Naive B cell (primary cell): Measurements from ENCODE around the gene FRY. TPM values are rescaled to one million over a fixed set of nuclear protein-coding genes. Genes with fewer than 3 reads are reported as not detected.
"Not testable (repeated sequence)": the region's sequence is repeated elsewhere in the genome, so short reads cannot be mapped to it uniquely, and the experiment has no call there.

Experiments
- ATAC-seq, 2 donors: fragments of 150-1000 bp; cut with Tn5 transposase; 2 replicates each; pipeline ENCODE4 v1.10.0; 2021; ENCODE audit warnings: low read depth in 2 of 2, mild to moderate bottlenecking in 2 of 2, moderate library complexity in 2 of 2
- DNase-seq: peaks from one replicate; pipeline ENCODE4 v3.0.0; 2022
- H3K27ac Mint-ChIP-seq, 6 donors: one replicate each; pipeline ENCODE4 v1.8.0; 2020 to 2022; ENCODE audit warnings: mild to moderate bottlenecking in 6 of 6, mixed read lengths in 6 of 6, moderate library complexity in 5 of 6, inconsistent platforms in 2 of 6
- H3K27me3 Mint-ChIP-seq, 3 donors: one replicate each; pipeline ENCODE4 v1.8.0; 2021 to 2022; ENCODE audit warnings: mixed read lengths in 3 of 3, mild to moderate bottlenecking in 1 of 3
- H3K36me3 Mint-ChIP-seq, 2 donors: one replicate each; pipeline ENCODE4 v1.8.0; 2020 to 2022; ENCODE audit warnings: mixed read lengths in 2 of 2, inconsistent platforms in 1 of 2, mild to moderate bottlenecking in 1 of 2
- H3K4me1 Mint-ChIP-seq, 3 donors: one replicate each; pipeline ENCODE4 v1.8.0; 2020 to 2022; ENCODE audit warnings: mixed read lengths in 3 of 3, inconsistent platforms in 1 of 3, mild to moderate bottlenecking in 1 of 3, moderate library complexity in 1 of 3
- H3K4me3 Mint-ChIP-seq, 8 donors: one replicate each; pipeline ENCODE4 v1.8.0; 2020 to 2022; ENCODE audit warnings: mild to moderate bottlenecking in 8 of 8, mixed read lengths in 8 of 8, moderate library complexity in 8 of 8, inconsistent platforms in 2 of 8
- H3K9me3 Mint-ChIP-seq, 7 donors: one replicate each; pipeline ENCODE4 v1.8.0; 2020 to 2022; ENCODE audit warnings: mixed read lengths in 7 of 7, mild to moderate bottlenecking in 5 of 7, inconsistent platforms in 2 of 7, moderate library complexity in 1 of 7
- polyA plus RNA-seq, 6 donors: library from polyadenylated mRNA; unstranded; fragments of 300-500 nt; fragmentation: Illumina TruSeq; gene quantifications; one replicate each; pipeline ENCODE4 v1.2.3, GENCODE V29; 2021; ENCODE audit warnings: low read depth in 6 of 6

The FRY gene
- 1 to 10 TPM in 3 of 6 donors, under 1 TPM in 3; 0.33 to 1.4 (median 0.86) TPM for polyA plus RNA-seq

DNA sequence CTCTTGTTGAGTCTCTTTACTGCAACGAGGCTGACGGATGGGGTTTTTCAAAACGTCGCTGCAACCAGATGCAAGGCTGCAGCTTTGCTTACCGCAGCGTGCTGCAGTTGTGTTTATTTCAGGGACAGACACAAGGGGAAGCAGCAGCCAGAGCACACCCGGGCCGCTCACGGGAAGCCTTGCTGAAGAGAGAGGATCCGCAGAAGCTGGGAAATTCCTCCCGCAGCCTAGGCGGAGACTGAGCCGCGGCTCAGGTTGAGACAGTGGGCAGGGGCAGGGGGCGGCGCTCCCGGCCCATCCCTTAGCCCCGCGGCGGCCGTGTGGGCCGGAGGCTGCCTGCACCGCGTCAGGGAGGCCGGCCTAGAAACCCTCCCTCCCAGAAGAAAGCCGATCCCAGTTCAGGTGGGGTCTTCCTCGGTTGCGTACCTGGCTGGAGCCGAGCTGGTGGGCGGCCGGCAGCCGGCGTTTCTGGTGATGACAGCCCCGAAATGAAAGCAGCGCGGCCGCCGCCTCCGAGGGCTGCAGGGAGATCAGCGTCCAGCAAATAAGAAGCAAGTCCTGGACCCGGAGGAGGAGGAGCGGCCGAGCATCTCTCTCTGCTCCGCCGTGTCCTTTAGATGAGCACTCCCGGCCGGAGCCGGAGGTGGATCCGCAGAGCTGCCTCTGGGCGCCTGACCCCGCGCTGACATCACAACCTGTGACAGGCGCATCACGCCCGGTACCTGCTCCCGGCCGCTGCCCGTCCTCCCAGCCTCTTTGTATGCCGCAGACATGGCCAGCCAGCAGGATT, at the start of gene FRY:
Gene FRY (plus strand): TSS at position 750 of the 790 bp plus-strand sequence. CDS start 22 bp downstream, at position 772.
- peak within 1 kb of the TSS; percentile 54 to 90 (median 74) for H3K27ac Mint-ChIP-seq
- H3K4me3 Mint-ChIP-seq: peak within 1 kb of the TSS; percentile 78 to 97 (median 94)
- DNase-seq: peak; percentile 41
- peak; percentile 83 to 85 for ATAC-seq
- peaks cover 13 to 22% (median 13%) of the 10 kb centered on the region in 3 donors for H3K4me1 Mint-ChIP-seq
- H3K36me3 Mint-ChIP-seq: no peaks in the 10 kb centered on the region
- peaks cover 5 to 12% (median 5%) of the 10 kb centered on the region in 3 donors for H3K27me3 Mint-ChIP-seq
- H3K9me3 Mint-ChIP-seq: no peaks in the 10 kb centered on the region

DNA sequence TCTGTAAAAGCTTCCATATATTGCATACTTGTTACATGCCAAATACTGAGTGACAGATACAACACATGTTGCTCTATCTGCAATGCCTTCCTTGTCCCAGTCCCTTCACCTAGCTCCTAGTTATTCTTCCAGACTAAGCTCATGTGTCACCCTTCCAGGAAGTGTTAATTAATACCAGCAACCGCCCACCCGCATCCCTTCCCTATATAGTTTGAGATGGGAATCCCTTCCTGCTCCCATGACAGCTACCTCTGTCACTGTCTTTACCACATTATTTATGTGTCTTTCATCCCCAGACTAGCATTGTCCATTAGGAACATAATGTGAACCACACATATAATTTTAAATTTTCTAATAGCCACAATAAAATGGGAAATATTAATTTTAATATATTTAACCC, 49.5 kb upstream of the FRY start:
- ATAC-seq: no peak
- Mint-ChIP-seq H3K27ac (no peak overlapping the region), H3K9me3 (peaks cover 0 to 1% (median 0%) of the 10 kb centered on the region in 7 donors), H3K36me3 (no peaks in the 10 kb centered on the region), H3K4me1 (peaks cover 0 to 2% (median 0%) of the 10 kb centered on the region in 3 donors), H3K4me3 (no peak overlapping the region), H3K27me3 (no peaks in the 10 kb centered on the region)
- DNase-seq: no peak

DNA sequence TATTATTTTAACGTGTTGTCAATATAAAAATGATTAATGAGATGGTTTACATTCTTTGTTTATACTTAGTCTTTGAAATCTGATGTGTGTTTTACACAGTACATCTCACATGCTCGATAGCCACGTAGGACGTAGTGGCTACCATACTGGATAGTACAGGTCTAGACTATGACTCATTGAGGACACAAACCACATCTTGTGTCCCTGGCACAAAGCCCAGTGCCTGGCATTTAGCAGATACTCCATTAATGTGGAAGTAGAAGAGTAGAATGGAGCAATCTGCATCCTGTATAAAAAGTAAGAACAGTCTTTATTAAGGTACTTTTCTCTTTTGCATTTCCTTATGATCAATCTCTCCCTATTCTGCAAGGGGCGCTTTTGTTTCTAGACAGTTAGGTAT, 49.0 kb upstream of the FRY start:
- ATAC-seq (no peak), DNase-seq (no peak)

DNA sequence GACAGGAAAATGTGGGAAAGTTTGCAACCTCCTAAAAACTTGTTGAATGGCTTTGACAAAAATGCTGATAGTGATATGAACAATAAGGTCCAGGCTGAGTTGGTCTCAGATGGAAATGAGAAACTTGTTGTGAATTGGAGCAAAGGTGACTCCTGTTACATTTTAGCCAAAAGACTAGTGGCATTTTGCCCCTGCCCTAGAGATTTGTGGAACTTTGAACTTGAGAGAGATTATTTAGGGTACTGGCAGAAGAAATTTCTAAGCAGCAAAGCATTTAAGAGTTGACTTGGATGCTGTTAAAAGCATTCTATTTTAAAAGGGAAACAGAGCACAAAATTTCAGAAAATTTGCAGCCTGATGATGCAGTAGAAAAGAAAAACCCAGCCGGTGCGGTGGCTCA, 47.9 kb upstream of the FRY start:
- not testable (repeated sequence) for H3K4me1 Mint-ChIP-seq, H3K27me3 Mint-ChIP-seq, DNase-seq, ATAC-seq, H3K9me3 Mint-ChIP-seq, H3K27ac Mint-ChIP-seq, H3K4me3 Mint-ChIP-seq, H3K36me3 Mint-ChIP-seq

More for the DNA sequence above, 49.0 kb upstream of the FRY start:
- Mint-ChIP-seq H3K27me3 (no peaks in the 10 kb centered on the region), H3K27ac (no peak overlapping the region), H3K4me3 (no peak overlapping the region), H3K4me1 (peaks cover 0 to 6% (median 4%) of the 10 kb centered on the region in 3 donors), H3K36me3 (no peaks in the 10 kb centered on the region), H3K9me3 (peaks cover 0 to 1% (median 0%) of the 10 kb centered on the region in 7 donors)

- not testable (repeated sequence) for H3K27me3 Mint-ChIP-seq, H3K4me3 Mint-ChIP-seq, H3K36me3 Mint-ChIP-seq, ATAC-seq, DNase-seq, H3K27ac Mint-ChIP-seq, H3K9me3 Mint-ChIP-seq, H3K4me1 Mint-ChIP-seq
Measured at GRCh38 chr13:31984388-31984787, 47.2 kb upstream of the FRY start.

- H3K4me1 Mint-ChIP-seq: peaks cover 0 to 9% (median 6%) of the 10 kb centered on the region in 3 donors
- ATAC-seq (no peak), DNase-seq (no peak)
- H3K27me3 Mint-ChIP-seq: no peaks in the 10 kb centered on the region
- H3K36me3 Mint-ChIP-seq: no peaks in the 10 kb centered on the region
- H3K4me3 Mint-ChIP-seq: peak overlapping the region in 1 of 8 donors; percentile 1
- peak overlapping the region in 3 of 6 donors; percentile 6 to 52 (median 26) for H3K27ac Mint-ChIP-seq
- H3K9me3 Mint-ChIP-seq: peaks cover 0 to 2% (median 0%) of the 10 kb centered on the region in 7 donors
Measured at GRCh38 chr13:31986676-31987470, 44.7 kb upstream of the FRY start.

- H3K4me3 Mint-ChIP-seq: peak overlapping the region in 1 of 8 donors; percentile 1
- H3K27ac Mint-ChIP-seq: peak overlapping the region in 4 of 6 donors; percentile 6 to 54 (median 36)
- no peaks in the 10 kb centered on the region for H3K27me3 Mint-ChIP-seq
- no peaks in the 10 kb centered on the region for H3K36me3 Mint-ChIP-seq
- H3K9me3 Mint-ChIP-seq: peaks cover 0 to 2% (median 0%) of the 10 kb centered on the region in 7 donors
- DNase-seq (peak; percentile 30), ATAC-seq (peak; percentile 67 to 92)
- H3K4me1 Mint-ChIP-seq: peaks cover 0 to 9% (median 6%) of the 10 kb centered on the region in 3 donors
Measured at GRCh38 chr13:31987535-31988170, 43.9 kb upstream of the FRY start.

- not testable (repeated sequence) for ATAC-seq, H3K4me1 Mint-ChIP-seq, H3K4me3 Mint-ChIP-seq, H3K27me3 Mint-ChIP-seq, H3K27ac Mint-ChIP-seq, H3K36me3 Mint-ChIP-seq, DNase-seq
- H3K9me3 Mint-ChIP-seq: peaks cover 0 to 17% (median 4%) of the 10 kb centered on the region in 7 donors
Measured at GRCh38 chr13:31994367-31994766, 37.2 kb upstream of the FRY start.

- H3K27me3 Mint-ChIP-seq: no peaks in the 10 kb centered on the region
- DNase-seq (no peak), ATAC-seq (no peak)
- no peaks in the 10 kb centered on the region for H3K36me3 Mint-ChIP-seq
- peaks cover 0 to 17% (median 4%) of the 10 kb centered on the region in 7 donors for H3K9me3 Mint-ChIP-seq
- no peaks in the 10 kb centered on the region for H3K4me1 Mint-ChIP-seq
- no peak overlapping the region for H3K4me3 Mint-ChIP-seq
- H3K27ac Mint-ChIP-seq: peak overlapping the region in 1 of 6 donors; percentile 33
Measured at GRCh38 chr13:31996601-31997000, 35.0 kb upstream of the FRY start.

GRCh38 chr13:31997641-31998040, 33.9 kb upstream of the FRY start:
- Mint-ChIP-seq H3K27me3 (no peaks in the 10 kb centered on the region), H3K9me3 (peaks cover 0 to 17% (median 4%) of the 10 kb centered on the region in 7 donors), H3K36me3 (no peaks in the 10 kb centered on the region), H3K27ac (no peak overlapping the region), H3K4me1 (no peaks in the 10 kb centered on the region), H3K4me3 (no peak overlapping the region)
- DNase-seq (no peak), ATAC-seq (no peak)

DNA sequence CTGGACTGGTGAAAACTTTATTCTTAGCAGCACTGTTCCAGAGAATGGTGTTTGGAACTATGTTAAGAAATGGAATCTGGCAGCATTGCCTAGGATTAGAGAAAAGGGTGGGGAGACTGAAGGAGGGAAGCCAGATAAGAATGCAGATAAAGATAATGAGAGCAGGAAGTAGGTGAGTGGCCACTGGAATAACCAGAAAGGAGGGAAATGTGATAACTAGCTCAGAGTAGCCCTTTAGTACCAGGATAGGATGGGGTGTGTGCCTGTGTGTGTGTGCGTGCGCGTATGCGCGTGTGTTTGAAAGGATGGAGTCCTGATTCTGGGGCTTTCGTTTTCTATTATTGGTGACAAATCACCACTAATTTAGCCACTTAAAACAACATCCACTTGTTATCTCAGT, 33.4 kb upstream of the FRY start:
- Mint-ChIP-seq H3K4me1 (no peaks in the 10 kb centered on the region), H3K27me3 (no peaks in the 10 kb centered on the region), H3K36me3 (no peaks in the 10 kb centered on the region), H3K9me3 (peaks cover 0 to 17% (median 4%) of the 10 kb centered on the region in 7 donors), H3K4me3 (no peak overlapping the region), H3K27ac (no peak overlapping the region)
- DNase-seq (no peak), ATAC-seq (no peak)

DNA sequence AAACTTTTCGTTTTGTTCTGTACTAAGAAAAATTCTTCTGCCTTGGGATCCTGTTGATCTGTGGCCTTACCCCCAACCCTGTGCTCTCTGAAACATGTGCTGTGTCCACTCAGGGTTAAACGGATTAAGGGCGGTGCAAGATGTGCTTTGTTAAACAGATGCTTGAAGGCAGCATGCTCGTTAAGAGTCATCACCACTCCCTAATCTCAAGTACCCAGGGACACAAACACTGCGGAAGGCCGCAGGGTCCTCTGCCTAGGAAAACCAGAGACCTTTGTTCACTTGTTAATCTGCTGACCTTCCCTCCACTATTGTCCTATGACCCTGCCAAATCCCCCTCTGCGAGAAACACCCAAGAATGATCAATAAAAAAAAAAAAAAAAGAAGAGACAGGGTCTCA, 30.8 kb upstream of the FRY start:
- not testable (repeated sequence) for H3K27ac Mint-ChIP-seq, H3K27me3 Mint-ChIP-seq, DNase-seq, H3K4me3 Mint-ChIP-seq, H3K36me3 Mint-ChIP-seq, H3K4me1 Mint-ChIP-seq, H3K9me3 Mint-ChIP-seq, ATAC-seq

GRCh38 chr13:32001154-32001768, 30.3 kb upstream of the FRY start:
- Mint-ChIP-seq H3K36me3 (no peaks in the 10 kb centered on the region), H3K27me3 (no peaks in the 10 kb centered on the region), H3K27ac (no peak overlapping the region), H3K4me3 (no peak overlapping the region), H3K9me3 (peaks cover 0 to 1% (median 0%) of the 10 kb centered on the region in 7 donors), H3K4me1 (peaks cover 0 to 4% (median 0%) of the 10 kb centered on the region in 3 donors)
- ATAC-seq: peak in 1 of 2 donors; percentile 54
- DNase-seq: peak; percentile 2
